Progenitor cell of endocrine pancreas (in vitro differentiated cells): ENCODE results near the gene KLHL40. TPM values are rescaled to one million over a fixed set of nuclear protein-coding genes. Genes with fewer than 3 reads are reported as not detected.

Experiments
- DNase-seq: peaks from one replicate; pipeline ENCODE4 v3.0.0; 2021; ENCODE audit warnings: low spot score; ENCODE audit not compliant: unreplicated experiment
- H3K27ac Mint-ChIP-seq: 2 replicates; pipeline ENCODE4 v1.8.0; 2021; ENCODE audit warnings: mild to moderate bottlenecking, moderate library complexity, mixed read lengths
- H3K27me3 Mint-ChIP-seq: 2 replicates; pipeline ENCODE4 v1.8.0; 2021; ENCODE audit warnings: mixed read lengths
- H3K36me3 Mint-ChIP-seq: 2 replicates; pipeline ENCODE4 v1.8.0; 2022; ENCODE audit warnings: mixed read lengths; ENCODE audit not compliant: insufficient read depth
- H3K4me1 Mint-ChIP-seq: 2 replicates; pipeline ENCODE4 v1.8.0; 2021; ENCODE audit warnings: low read depth, mixed read lengths
- H3K4me3 Mint-ChIP-seq: 2 replicates; pipeline ENCODE4 v1.8.0; 2021; ENCODE audit warnings: low read depth, mild to moderate bottlenecking, moderate library complexity, mixed read lengths
- H3K9me3 Mint-ChIP-seq: 2 replicates; pipeline ENCODE4 v1.8.0; 2021; ENCODE audit warnings: low read depth, mixed read lengths
- total RNA-seq: library from RNA; stranded (reverse); gene quantifications from 2 replicates; pipeline ENCODE4 v1.2.1, GENCODE V29; 2021
- TF ChIP-seq, protein P1 (sequence below): fragments of 200-600 bp; sonication (generic); IDR thresholded peaks from one replicate; pipeline ENCODE4 v1.5.0; 2021; ENCODE audit warnings: antibody characterized with exemption, mild to moderate bottlenecking; ENCODE audit not compliant: unreplicated experiment

Gene KLHL40
- total RNA-seq, 1 donor from 2014 or later, result not detected

DNA sequence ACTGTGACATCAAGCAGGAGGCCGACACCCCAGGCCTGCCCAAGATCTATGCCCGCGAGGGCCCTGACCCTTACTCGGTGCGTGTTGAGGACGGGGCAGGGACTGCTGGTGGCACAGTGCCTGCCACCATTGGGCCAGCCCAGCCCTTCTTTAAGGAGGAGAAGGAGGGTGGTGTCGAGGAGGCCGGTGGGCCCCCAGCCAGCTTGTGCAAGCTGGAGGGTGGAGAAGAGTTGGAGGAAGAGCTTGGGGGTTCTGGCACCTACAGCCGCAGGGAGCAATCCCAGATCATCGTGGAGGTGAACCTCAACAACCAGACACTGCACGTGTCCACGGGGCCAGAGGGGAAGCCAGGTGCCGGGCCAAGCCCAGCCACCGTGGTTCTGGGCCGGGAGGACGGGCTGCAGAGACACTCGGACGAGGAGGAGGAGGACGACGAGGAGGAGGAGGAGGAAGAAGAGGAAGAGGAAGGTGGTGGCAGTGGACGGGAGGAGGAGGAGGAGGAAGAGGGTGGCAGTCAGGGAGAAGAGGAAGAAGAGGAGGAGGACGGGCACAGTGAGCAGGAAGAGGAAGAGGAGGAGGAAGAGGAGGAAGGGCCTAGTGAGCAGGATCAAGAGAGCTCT, 26.5 kb upstream of the KLHL40 start:
- H3K9me3 Mint-ChIP-seq, result no peaks in the 10 kb centered on the region
- peaks cover 2% of the 10 kb centered on the region for H3K36me3 Mint-ChIP-seq
- H3K4me3 Mint-ChIP-seq, result no peak overlapping the region
- H3K27me3 Mint-ChIP-seq, result no peaks in the 10 kb centered on the region
- no peak overlapping the region for H3K27ac Mint-ChIP-seq
- no peak for DNase-seq
- no peaks in the 10 kb centered on the region for H3K4me1 Mint-ChIP-seq
- TF ChIP-seq, protein P1, sequence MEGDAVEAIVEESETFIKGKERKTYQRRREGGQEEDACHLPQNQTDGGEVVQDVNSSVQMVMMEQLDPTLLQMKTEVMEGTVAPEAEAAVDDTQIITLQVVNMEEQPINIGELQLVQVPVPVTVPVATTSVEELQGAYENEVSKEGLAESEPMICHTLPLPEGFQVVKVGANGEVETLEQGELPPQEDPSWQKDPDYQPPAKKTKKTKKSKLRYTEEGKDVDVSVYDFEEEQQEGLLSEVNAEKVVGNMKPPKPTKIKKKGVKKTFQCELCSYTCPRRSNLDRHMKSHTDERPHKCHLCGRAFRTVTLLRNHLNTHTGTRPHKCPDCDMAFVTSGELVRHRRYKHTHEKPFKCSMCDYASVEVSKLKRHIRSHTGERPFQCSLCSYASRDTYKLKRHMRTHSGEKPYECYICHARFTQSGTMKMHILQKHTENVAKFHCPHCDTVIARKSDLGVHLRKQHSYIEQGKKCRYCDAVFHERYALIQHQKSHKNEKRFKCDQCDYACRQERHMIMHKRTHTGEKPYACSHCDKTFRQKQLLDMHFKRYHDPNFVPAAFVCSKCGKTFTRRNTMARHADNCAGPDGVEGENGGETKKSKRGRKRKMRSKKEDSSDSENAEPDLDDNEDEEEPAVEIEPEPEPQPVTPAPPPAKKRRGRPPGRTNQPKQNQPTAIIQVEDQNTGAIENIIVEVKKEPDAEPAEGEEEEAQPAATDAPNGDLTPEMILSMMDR, result no peak

- H3K9me3 Mint-ChIP-seq, result no peaks in the 10 kb centered on the region
- TF ChIP-seq, protein P1, result no peak
- H3K4me3 Mint-ChIP-seq, result no peak overlapping the region
- DNase-seq, result no peak
- H3K4me1 Mint-ChIP-seq, result no peaks in the 10 kb centered on the region
- peaks cover 2% of the 10 kb centered on the region for H3K36me3 Mint-ChIP-seq
- no peak overlapping the region for H3K27ac Mint-ChIP-seq
- no peaks in the 10 kb centered on the region for H3K27me3 Mint-ChIP-seq
Measured at GRCh38 chr3:42659451-42660130, 25.7 kb upstream of the KLHL40 start.

GRCh38 chr3:42660131-42660715, 25.1 kb upstream of the KLHL40 start:
- H3K4me3 Mint-ChIP-seq, result no peak overlapping the region
- H3K27ac Mint-ChIP-seq, result no peak overlapping the region
- no peaks in the 10 kb centered on the region for H3K4me1 Mint-ChIP-seq
- no peaks in the 10 kb centered on the region for H3K27me3 Mint-ChIP-seq
- no peaks in the 10 kb centered on the region for H3K9me3 Mint-ChIP-seq
- no peak for DNase-seq
- H3K36me3 Mint-ChIP-seq, result peaks cover 2% of the 10 kb centered on the region
- TF ChIP-seq, protein P1, result no peak

DNA sequence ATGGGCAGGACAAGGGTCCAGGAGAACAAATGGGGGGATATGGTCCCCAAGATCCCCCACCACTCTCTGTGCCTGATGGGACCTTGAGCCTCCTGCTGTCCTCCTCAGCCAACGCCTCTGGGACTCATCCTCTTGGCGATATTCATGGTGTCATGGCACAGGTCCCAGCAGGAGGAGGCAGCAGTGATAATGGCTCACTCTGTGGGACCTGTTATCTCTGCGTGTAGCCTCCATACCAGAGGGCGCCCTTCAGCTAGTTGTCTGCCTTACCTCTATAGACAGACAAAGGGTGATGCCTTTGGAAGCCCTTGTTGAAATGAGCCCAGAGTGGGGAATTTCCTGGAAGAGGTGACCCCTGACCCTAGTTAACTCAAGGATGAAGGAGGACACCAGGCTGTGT, 24.4 kb upstream of the KLHL40 start:
- peaks cover 2% of the 10 kb centered on the region for H3K36me3 Mint-ChIP-seq
- TF ChIP-seq, protein P1, result no peak
- no peaks in the 10 kb centered on the region for H3K27me3 Mint-ChIP-seq
- DNase-seq, result no peak
- no peaks in the 10 kb centered on the region for H3K9me3 Mint-ChIP-seq
- no peaks in the 10 kb centered on the region for H3K4me1 Mint-ChIP-seq
- H3K4me3 Mint-ChIP-seq, result no peak overlapping the region
- no peak overlapping the region for H3K27ac Mint-ChIP-seq

DNA sequence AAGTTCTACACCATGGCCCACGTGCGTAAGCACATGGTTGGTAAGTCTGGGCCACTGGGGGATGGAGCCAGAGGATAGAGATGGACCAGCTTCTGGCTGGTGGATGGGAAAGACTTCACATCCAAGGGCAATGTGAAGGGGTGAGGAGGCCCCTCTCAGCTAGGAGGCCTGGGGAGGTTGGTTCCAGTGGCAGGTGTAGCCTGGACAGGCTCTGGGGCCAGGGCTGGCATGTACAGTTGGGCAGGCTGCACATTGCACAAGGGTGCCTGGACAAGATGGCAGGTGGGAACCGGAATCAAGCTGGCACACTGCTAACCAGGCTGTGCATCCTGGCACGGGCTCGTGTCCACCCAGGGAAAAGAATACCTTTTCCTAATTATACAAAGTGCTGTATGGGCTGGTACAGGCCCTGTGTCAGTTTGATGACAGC, 23.7 kb upstream of the KLHL40 start:
- Mint-ChIP-seq H3K27ac (no peak overlapping the region), H3K4me1 (no peaks in the 10 kb centered on the region), H3K36me3 (peaks cover 2% of the 10 kb centered on the region), H3K27me3 (no peaks in the 10 kb centered on the region), H3K4me3 (no peak overlapping the region), H3K9me3 (no peaks in the 10 kb centered on the region)
- no peak for DNase-seq
- TF ChIP-seq, protein P1, result no peak
